Neural cell (in vitro differentiated cells): ENCODE measurements around the gene ENPP7.

Experiments
- CTCF ChIP-seq: fragments of 450-650 bp; IDR thresholded peaks from 2 replicates; pipeline ENCODE4 v1.5.1; 2014; ENCODE audit warnings: antibody characterized with exemption, mild to moderate bottlenecking, moderate library complexity; ENCODE audit not compliant: poor library complexity, severe bottlenecking
- EP300 ChIP-seq: fragments of 450-650 bp; conservative IDR thresholded peaks from 2 replicates; pipeline ENCODE4 v1.6.1; 2014; ENCODE audit warnings: antibody characterized with exemption, mild to moderate bottlenecking, moderate library complexity; ENCODE audit not compliant: poor library complexity, severe bottlenecking
- POLR2AphosphoS5 ChIP-seq: IDR thresholded peaks from 2 replicates; pipeline ENCODE4 v1.6.1; 2012
- RAD21 ChIP-seq: fragments of 450-650 bp; conservative IDR thresholded peaks from 2 replicates; pipeline ENCODE4 v1.6.1; 2014; ENCODE audit warnings: antibody characterized with exemption, mild to moderate bottlenecking, moderate library complexity
- REST ChIP-seq: IDR thresholded peaks from 2 replicates; pipeline ENCODE4 v1.6.1; 2012; ENCODE audit warnings: borderline replicate concordance
- SMC3 ChIP-seq: fragments of 450-650 bp; conservative IDR thresholded peaks from 2 replicates; pipeline ENCODE4 v1.6.1; 2014; ENCODE audit warnings: antibody characterized with exemption, mild to moderate bottlenecking, moderate library complexity; ENCODE audit not compliant: poor library complexity

GRCh38 chr17:79788989-79789942 lies 58.5 kb downstream of the ENPP7 start:
- TF ChIP-seq CTCF: no peak
- TF ChIP-seq REST: no peak
- no peak for TF ChIP-seq POLR2AphosphoS5
- TF ChIP-seq SMC3: no peak
- no peak for TF ChIP-seq EP300
- TF ChIP-seq RAD21: no peak
